Activated T-cell treated with anti-CD3 and anti-CD28 coated beads, Interleukin-2, amount 50 U/mL, for 1 hour (primary cell): Measurements from ENCODE around the gene ARMC9.
"Not testable (repeated sequence)": the region's sequence is repeated elsewhere in the genome, so short reads cannot be mapped to it uniquely, and the experiment has no call there.

ENCODE experiments used
- DNase-seq: peaks from one replicate; pipeline ENCODE4 v3.0.0-alpha.2; 2020

Gene ARMC9

GRCh38 chr2:231403421-231404182 is 205.2 kb downstream of the ARMC9 start:
- not testable (repeated sequence) for DNase-seq

- DNase-seq: not testable (repeated sequence)
These were observed 205.8 kb downstream of the ARMC9 start for GRCh38 chr2:231404183-231404578.

- not testable (repeated sequence) for DNase-seq
These were observed 207.4 kb downstream of the ARMC9 start for GRCh38 chr2:231405601-231406367.

- DNase-seq: not testable (repeated sequence)
These were observed 209.3 kb downstream of the ARMC9 start for GRCh38 chr2:231407686-231408085.

GRCh38 chr2:231408304-231408703 is 209.9 kb downstream of the ARMC9 start:
- not testable (repeated sequence) for DNase-seq

- DNase-seq: no peak
These were observed 211.3 kb downstream of the ARMC9 start for GRCh38 chr2:231409776-231410175.

GRCh38 chr2:231410293-231411004 is 212.0 kb downstream of the ARMC9 start:
- no peak for DNase-seq

GRCh38 chr2:231411237-231411636 is 212.8 kb downstream of the ARMC9 start:
- no peak for DNase-seq

- DNase-seq: peak; percentile 77
These were observed 213.6 kb downstream of the ARMC9 start for GRCh38 chr2:231411831-231412617.

GRCh38 chr2:231412618-231412963 is 214.2 kb downstream of the ARMC9 start:
- DNase-seq: no peak

- DNase-seq: no peak
These were observed 215.0 kb downstream of the ARMC9 start for GRCh38 chr2:231413456-231413855.

GRCh38 chr2:231413921-231414476 is 215.6 kb downstream of the ARMC9 start:
- no peak for DNase-seq

GRCh38 chr2:231415029-231415428 is 216.6 kb downstream of the ARMC9 start:
- DNase-seq: no peak

GRCh38 chr2:231418820-231419640 is 220.6 kb downstream of the ARMC9 start:
- DNase-seq: no peak

GRCh38 chr2:231421051-231421580 is 222.7 kb downstream of the ARMC9 start:
- no peak for DNase-seq

- no peak for DNase-seq
These were observed 223.6 kb downstream of the ARMC9 start for GRCh38 chr2:231422056-231422455.

- no peak for DNase-seq
These were observed 224.7 kb downstream of the ARMC9 start for GRCh38 chr2:231423176-231423575.
